HG02642 (cell line): Measurements from ENCODE around the gene CDK9.
A peak's percentile ranks its signal among the peaks of the same experiment; 100 is the strongest.
"Not testable (repeated sequence)": the region's sequence is repeated elsewhere in the genome, so short reads cannot be mapped to it uniquely, and the experiment has no call there.

ENCODE experiments used
- ATAC-seq: cut with Tn5 transposase; IDR thresholded peaks from one replicate; pipeline ENCODE4 v1.9.1; 2021; ENCODE audit warnings: mild to moderate bottlenecking; ENCODE audit not compliant: unreplicated experiment, poor library complexity

The CDK9 gene

DNA sequence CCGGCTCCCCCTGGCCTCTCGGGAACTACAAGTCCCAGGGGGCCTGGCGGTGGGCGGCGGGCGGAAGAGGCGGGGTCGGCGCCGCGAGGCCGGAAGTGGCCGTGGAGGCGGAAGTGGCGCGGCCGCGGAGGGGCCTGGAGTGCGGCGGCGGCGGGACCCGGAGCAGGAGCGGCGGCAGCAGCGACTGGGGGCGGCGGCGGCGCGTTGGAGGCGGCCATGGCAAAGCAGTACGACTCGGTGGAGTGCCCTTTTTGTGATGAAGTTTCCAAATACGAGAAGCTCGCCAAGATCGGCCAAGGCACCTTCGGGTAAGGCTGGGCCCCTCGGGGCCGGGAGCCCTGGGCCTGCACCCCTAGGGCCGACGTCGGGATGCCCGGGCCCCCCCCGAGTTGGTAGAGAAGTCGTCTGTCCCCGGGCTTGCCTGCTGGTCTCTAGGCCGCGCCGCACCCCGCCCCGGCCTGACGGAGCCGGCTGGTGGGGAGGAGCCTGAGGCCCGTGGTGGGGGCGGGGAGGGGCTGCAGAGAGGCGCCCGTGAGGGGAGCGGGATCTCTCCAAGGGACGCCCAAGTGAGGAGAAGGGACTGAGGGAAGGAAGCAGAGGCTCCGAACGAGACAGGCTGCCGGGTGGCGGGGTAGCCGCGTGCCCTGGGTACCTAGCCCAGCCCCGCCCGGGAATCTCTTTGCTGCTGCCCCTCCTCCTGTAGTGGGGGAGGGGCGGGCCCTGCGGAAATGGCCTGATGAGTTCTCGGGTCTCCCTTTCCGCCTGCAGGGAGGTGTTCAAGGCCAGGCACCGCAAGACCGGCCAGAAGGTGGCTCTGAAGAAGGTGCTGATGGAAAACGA, at the start of gene CDK9:
TSS of gene CDK9 (plus strand) at position 102 of the 840 bp plus-strand sequence. CDS start at position 217, 115 bp downstream.
- ATAC-seq: peak; percentile 68

DNA sequence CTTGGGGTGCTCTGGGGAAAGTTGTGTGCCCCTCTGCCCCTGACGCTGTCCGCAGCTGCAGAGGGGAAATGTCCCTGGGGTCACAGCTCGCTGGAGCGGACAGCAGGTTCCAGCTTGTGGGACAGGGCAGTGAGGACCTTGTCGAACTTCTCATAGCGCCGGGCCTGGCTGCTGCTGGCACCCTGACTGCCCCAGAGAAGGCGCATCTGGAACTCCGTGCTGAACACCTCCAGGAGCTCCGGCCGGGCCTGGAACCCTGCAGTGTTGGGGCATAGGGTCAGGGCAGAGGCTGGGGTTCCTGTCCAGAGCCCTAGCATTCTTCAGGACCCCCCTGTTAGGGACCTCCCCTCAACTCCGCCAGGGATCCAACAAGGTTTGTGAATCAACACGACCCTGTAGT, 47.2 kb upstream of the CDK9 start:
- ATAC-seq: no peak

DNA sequence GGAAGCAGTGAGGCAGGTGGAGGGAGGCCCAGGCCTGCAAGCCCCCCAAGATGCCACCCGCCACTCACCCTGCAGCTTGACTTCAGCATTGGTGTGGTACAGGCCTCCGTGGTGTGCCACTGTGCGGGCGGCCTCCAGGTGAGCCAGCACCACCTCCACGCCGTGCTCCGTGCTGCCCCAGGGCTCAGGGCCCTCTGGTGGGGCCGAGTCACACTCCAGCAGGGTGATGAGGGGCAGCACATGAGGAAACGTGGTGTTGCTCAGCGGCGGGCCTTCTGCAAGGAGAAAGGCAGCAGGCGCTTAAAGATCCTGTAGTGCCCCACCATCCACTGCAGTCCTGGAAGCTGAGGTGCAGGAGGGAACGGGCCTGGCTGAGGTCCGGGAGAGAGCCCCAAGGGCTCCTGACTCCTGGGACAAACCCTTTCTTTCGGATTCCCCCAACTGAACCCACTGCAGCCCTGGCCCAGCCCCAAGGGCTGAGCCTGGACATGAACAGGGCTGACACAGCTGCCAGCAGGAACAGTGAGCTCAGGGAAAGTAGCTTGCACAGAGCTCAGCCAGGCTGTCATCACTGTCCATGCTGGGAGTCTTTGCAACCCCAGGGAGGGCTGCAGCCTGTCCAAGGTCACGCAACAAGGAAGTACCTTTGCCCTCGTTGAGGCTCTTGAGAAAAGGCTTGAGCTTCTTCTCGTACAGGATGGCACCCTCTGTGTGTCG, 46.1 kb upstream of the CDK9 start:
- no peak for ATAC-seq

GRCh38 chr9:127741831-127742434, 43.9 kb upstream of the CDK9 start:
- no peak for ATAC-seq

- ATAC-seq: no peak
Measured at GRCh38 chr9:127742435-127743088, 43.3 kb upstream of the CDK9 start.

DNA sequence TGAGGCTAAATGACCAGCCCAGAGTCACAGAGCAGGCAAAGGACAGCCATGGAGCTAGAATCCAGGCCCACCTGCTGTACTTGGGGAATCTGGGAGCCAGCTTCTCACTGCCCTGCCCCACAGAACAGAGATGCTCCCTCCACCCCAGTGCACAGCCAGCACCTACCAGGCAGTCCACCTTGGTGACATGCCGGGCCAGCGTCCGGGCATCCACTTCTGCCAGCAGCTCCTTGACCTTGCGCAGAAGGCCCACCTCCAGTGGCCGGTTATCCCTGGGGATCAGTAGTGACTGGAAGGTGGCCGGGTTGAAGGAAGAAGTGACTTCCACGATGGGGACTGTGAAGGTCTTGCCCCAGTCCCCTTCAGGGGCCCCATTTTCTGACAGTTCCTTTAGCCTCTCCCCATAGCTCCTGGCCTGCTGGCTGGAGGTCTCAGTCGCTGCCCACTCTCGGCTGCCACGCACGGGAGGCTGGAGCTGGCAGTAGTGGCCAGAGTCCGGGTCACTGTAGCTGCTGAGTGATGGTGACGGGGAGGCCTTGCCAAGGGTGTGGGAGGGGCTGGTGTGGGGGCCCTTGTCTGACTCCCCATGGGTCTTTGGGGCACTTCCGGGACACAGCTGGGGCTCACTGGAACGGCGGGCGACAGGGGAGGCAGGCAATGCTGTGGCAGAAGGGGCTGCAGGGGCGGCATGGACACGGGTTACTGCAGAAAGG, 41.3 kb upstream of the CDK9 start:
- no peak for ATAC-seq

DNA sequence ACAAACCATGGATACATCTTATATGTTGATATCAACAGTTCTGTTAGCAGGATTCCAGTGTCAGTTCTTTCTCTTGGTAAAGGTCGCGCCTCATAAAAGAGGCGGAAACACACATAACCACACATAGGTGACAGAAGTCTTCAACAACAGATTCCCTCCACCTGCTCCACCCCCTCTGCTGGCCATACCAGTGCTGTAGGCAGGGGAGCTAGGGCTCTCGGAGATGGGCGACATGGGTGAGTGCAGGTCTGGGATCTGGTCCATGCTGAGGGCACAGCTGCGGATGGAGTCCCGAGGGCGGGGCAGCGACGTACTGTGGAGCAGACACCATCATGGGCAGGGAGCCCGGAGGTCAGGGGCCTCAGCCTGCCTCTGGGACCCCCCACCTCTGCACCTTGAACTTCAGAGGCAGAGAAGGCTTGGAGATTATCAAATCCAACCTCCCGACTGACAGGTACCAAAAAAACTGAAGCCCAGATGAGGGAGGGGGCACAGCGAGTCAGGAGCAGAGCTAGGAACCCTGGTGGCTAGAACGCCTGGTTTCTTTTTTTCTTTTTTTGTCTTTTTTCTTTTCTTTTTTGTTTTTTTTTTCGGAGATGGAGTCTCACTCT, 38.8 kb upstream of the CDK9 start:
- ATAC-seq: no peak

GRCh38 chr9:127749090-127749787, 36.6 kb upstream of the CDK9 start:
- no peak for ATAC-seq

DNA sequence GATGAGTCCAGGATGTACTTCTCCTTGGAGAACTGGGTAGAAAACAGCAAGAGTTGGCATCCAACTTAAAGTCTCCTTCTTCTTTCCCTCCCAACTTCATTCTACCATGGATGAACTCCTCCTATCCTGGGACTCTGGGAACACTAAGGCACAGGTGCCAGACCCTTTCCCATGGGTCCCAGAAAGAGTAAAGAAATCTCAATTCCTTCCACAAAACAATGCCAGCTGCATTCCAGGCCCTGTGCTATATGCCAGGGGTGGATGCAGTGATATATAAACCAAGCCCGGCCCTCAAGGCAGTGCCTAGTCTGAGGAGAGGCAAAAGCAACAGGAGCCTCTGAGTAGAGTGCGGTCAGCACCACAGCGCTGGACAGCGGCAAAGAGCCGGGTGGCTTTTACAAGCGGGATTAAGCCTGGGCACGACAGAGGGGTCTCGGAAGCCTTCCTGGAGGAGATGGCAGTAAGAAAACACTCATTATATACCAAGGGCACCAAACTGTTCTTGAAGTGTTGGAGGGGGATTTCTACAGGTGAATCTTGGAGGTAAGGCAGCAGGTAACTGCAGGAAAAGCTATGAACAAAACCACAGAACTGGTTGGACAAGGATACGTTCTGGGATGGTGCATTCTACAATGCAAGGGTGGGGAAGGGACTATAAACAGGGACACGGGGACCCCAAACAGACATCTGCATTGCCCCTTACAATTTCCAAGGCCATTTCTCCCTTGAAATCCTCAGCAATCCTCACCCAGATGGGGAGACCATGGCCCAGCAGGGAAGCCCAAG, 34.4 kb upstream of the CDK9 start:
- no peak for ATAC-seq

DNA sequence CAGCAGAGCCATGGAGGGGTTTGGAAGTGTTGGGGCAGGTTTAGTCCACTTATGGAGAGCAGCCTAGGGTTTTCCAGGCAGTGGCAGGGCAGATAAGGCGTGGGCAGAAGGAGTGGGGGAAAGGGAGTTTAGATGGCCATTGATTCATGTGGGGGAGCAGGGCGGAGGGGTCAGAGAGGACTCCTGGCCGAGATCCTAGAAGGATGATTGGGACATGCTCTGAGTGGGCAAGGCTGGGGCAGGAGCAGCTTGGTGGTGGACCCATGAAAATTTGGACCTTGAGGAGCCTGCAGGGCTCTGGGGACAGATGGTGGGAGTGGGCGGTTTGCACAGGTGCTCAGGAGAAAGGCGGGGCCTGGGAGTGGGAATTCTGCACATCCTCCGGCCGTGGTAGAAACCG, 32.7 kb upstream of the CDK9 start:
- no peak for ATAC-seq

DNA sequence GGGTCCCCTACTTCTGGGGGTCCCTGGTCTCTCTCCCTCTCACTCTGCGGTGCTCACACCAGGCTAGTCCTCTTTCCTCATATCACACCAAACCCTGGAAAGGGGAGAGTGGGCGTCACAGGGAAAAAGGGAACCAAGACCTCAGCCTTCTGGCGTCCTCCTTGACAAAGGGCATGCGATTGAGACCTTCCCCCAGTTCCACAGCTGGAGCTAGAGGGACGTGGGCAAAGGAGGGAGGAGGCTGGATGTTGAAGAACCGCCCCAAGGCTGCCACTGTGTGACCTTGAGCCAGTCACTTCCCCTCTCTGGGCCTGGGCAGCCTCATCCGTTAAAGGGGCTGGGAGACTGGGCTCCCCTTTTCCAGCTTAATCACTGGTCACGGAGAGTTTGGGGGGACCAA, 32.2 kb upstream of the CDK9 start:
- ATAC-seq: no peak

GRCh38 chr9:127754099-127755060, 31.5 kb upstream of the CDK9 start:
- no peak for ATAC-seq

- no peak for ATAC-seq
Measured at GRCh38 chr9:127755061-127756060, 30.5 kb upstream of the CDK9 start.

- no peak for ATAC-seq
Measured at GRCh38 chr9:127756233-127756632, 29.6 kb upstream of the CDK9 start.

DNA sequence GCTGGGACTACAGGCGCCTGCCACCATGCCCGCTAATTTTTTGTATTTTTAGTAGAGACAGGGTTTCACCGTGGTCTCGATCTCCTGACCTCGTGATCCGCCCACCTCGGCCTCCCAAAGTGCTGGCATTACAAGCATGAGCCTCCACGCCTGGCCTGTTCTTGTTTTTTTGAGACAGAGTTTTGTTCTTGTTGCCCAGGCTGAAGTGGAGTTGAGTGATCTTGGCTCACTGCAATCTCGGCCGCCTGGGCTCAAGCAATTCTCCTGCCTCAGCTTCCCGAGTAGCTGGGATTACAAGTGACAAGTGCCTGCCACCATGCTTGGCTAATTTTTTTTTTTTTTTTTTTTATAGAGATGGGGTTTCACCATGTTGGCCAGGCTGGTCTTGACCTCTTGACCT, 29.1 kb upstream of the CDK9 start:
- ATAC-seq: not testable (repeated sequence)

GRCh38 chr9:127758843-127759242, 27.0 kb upstream of the CDK9 start:
- ATAC-seq: no peak
